Measurements from ENCODE around the gene MRAP.

- TF ChIP-seq, protein P1, sequence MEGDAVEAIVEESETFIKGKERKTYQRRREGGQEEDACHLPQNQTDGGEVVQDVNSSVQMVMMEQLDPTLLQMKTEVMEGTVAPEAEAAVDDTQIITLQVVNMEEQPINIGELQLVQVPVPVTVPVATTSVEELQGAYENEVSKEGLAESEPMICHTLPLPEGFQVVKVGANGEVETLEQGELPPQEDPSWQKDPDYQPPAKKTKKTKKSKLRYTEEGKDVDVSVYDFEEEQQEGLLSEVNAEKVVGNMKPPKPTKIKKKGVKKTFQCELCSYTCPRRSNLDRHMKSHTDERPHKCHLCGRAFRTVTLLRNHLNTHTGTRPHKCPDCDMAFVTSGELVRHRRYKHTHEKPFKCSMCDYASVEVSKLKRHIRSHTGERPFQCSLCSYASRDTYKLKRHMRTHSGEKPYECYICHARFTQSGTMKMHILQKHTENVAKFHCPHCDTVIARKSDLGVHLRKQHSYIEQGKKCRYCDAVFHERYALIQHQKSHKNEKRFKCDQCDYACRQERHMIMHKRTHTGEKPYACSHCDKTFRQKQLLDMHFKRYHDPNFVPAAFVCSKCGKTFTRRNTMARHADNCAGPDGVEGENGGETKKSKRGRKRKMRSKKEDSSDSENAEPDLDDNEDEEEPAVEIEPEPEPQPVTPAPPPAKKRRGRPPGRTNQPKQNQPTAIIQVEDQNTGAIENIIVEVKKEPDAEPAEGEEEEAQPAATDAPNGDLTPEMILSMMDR (conservative IDR thresholded peaks at IDR 0.05) = no peak
- TF ChIP-seq EZH2 (IDR thresholded peaks at IDR 0.05; ENCODE audit: low read depth) = no peak
Measured at GRCh38 chr21:32260130-32260529, 38.5 kb upstream of the MRAP start.

Data from PC-9 (cell line).